Esophagus squamous epithelium (tissue), 5 donors: ENCODE results near the gene FAM204A. TPM values are rescaled to one million over a fixed set of nuclear protein-coding genes. Genes with fewer than 3 reads are reported as not detected.

ENCODE experiments used
- DNase-seq: peaks from one replicate; lab custom pipeline; 2025; lab: John Stamatoyannopoulos, UW
- H3K27ac ChIP-seq, 4 donors: fragments of 200-600 bp; sonication (generic); one replicate each; pipeline ENCODE4 v1.5.1; 2016 to 2019; ENCODE audit warnings: mild to moderate bottlenecking in 1 of 4
- H3K27me3 ChIP-seq, 4 donors: fragments of 200-600 bp; sonication (generic); 1 replicate in 3 of 4; 2 replicates in 1 of 4; pipeline versions ENCODE4 v1.5.1 to v1.6.0; 2017 to 2021; ENCODE audit warnings: antibody characterized with exemption in 1 of 4
- H3K36me3 ChIP-seq, 3 donors: fragments of 200-600 bp; sonication (generic); one replicate each; pipeline ENCODE4 v1.5.1; 2016 to 2019
- H3K4me1 ChIP-seq, 3 donors: fragments of 200-600 bp; sonication (generic); one replicate each; pipeline ENCODE4 v1.5.1; 2017 to 2019
- H3K4me3 ChIP-seq, 4 donors: fragments of 200-600 bp; sonication (generic); 1 replicate in 3 of 4; 2 replicates in 1 of 4; pipeline ENCODE4 v1.5.1; 2016 to 2019; ENCODE audit warnings: mild to moderate bottlenecking in 2 of 4, moderate library complexity in 1 of 4
- H3K9me3 ChIP-seq, 3 donors: fragments of 200-600 bp; sonication (generic); one replicate each; pipeline ENCODE4 v1.5.1; 2016 to 2019
- CTCF ChIP-seq, 6 experiments: fragments of 450-650 bp in 4 of 6; fragments of 200-600 bp in 2 of 6; sonication (generic) in 2 of 6; IDR thresholded peaks; one replicate each; pipeline ENCODE4 v1.5.1; 2016 to 2019; ENCODE audit warnings: antibody characterized with exemption in 6 of 6, mild to moderate bottlenecking in 4 of 6, moderate library complexity in 4 of 6
- POLR2A ChIP-seq, 4 donors: fragments of 450-650 bp; IDR thresholded peaks; one replicate each; pipeline ENCODE4 v1.6.1; 2017; ENCODE audit warnings: antibody characterized with exemption in 4 of 4, mild to moderate bottlenecking in 4 of 4, moderate library complexity in 3 of 4
- WGBS, 2 donors: methylation state at CpG; one replicate each; pipeline ENCODE4 v1.1.5; 2018; 5-methylcytosine and 5-hydroxymethylcytosine counted together
- intact Hi-C: fragments of 100-400 bp; cut with DNase I; formaldehyde crosslinking; loops from one replicate; pipeline ENCODE4 v1.15.0; 2022
- total RNA-seq, 4 donors: library from RNA; depleted of rRNA; stranded (reverse); fragments of >200 nt; gene quantifications; one replicate each; pipeline ENCODE4 v1.1.0, GENCODE V29; 2016
- donor health status: DM: yes; HTN: yes; CAD: no.

Gene FAM204A
- total RNA-seq, 4 donors from 2014 or later: 8.9 to 40.8 (median 34.5) TPM

- TF ChIP-seq POLR2A (IDR thresholded peaks at IDR 0.05): no peak
- TF ChIP-seq CTCF (IDR thresholded peaks at IDR 0.05): no peak
- DNase-seq: no peak
- peak overlapping the region; percentile 7 to 80 (median 53) for H3K27ac ChIP-seq
- intact Hi-C loops: no loop called here
- no peaks in the 10 kb centered on the region for H3K36me3 ChIP-seq
- H3K4me3 ChIP-seq: peak overlapping the region in 3 of 4 donors; percentile 12 to 37 (median 26)
- peaks cover 0 to 2% (median under 1%) of the 10 kb centered on the region in 3 donors for H3K9me3 ChIP-seq
- H3K4me1 ChIP-seq: peaks cover 0 to 39% (median 5%) of the 10 kb centered on the region in 3 donors
- WGBS, 2 donors: 13 to 16% methylated on average over 16 of the region's 16 CpGs
- H3K27me3 ChIP-seq: peaks cover 0 to 33% (median 0%) of the 10 kb centered on the region in 4 donors
These were observed 69.9 kb downstream of the FAM204A start for GRCh38 chr10:118272149-118272721.

- H3K9me3 ChIP-seq: no peaks in the 10 kb centered on the region
- WGBS, 2 donors: 19 to 41% methylated on average over 5 of the region's 5 CpGs
- DNase-seq: no peak
- TF ChIP-seq CTCF (IDR thresholded peaks at IDR 0.05) (no peak), POLR2A (IDR thresholded peaks at IDR 0.05) (no peak)
- H3K27ac ChIP-seq: peak overlapping the region; percentile 17 to 80 (median 53)
- intact Hi-C loops: no loop called here
- no peaks in the 10 kb centered on the region for H3K36me3 ChIP-seq
- peaks cover 0 to 38% (median 5%) of the 10 kb centered on the region in 3 donors for H3K4me1 ChIP-seq
- H3K4me3 ChIP-seq: peak overlapping the region in 3 of 4 donors; percentile 12 to 37 (median 26)
- peaks cover 0 to 37% (median 0%) of the 10 kb centered on the region in 4 donors for H3K27me3 ChIP-seq
These were observed 70.5 kb downstream of the FAM204A start for GRCh38 chr10:118271671-118272070.

- H3K27me3 ChIP-seq: peaks cover 0 to 45% (median 0%) of the 10 kb centered on the region in 4 donors
- H3K4me3 ChIP-seq: no peak overlapping the region
- H3K27ac ChIP-seq: no peak overlapping the region
- TF ChIP-seq CTCF (IDR thresholded peaks at IDR 0.05) (no peak), POLR2A (IDR thresholded peaks at IDR 0.05) (no peak)
- DNase-seq: no peak
- peaks cover 0 to 8% (median 2%) of the 10 kb centered on the region in 3 donors for H3K4me1 ChIP-seq
- no peaks in the 10 kb centered on the region for H3K36me3 ChIP-seq
- intact Hi-C loops: no loop called here
- H3K9me3 ChIP-seq: no peaks in the 10 kb centered on the region
- WGBS, 2 donors: 58 to 70% methylated on average over 4 of the region's 4 CpGs
These were observed 75.9 kb downstream of the FAM204A start for GRCh38 chr10:118266098-118266748.

- H3K36me3 ChIP-seq: no peaks in the 10 kb centered on the region
- TF ChIP-seq POLR2A (IDR thresholded peaks at IDR 0.05): no peak
- no peak for TF ChIP-seq CTCF (IDR thresholded peaks at IDR 0.05)
- H3K27ac ChIP-seq: no peak overlapping the region
- intact Hi-C loops: no loop called here
- no peak for DNase-seq
- H3K27me3 ChIP-seq: peaks cover 0 to 37% (median 0%) of the 10 kb centered on the region in 4 donors
- H3K4me1 ChIP-seq: peaks cover 0 to 7% (median 0%) of the 10 kb centered on the region in 3 donors
- H3K4me3 ChIP-seq: no peak overlapping the region
- H3K9me3 ChIP-seq: no peaks in the 10 kb centered on the region
- WGBS, 2 donors: 56 to 61% methylated on average over 11 of the region's 11 CpGs
These were observed 77.2 kb downstream of the FAM204A start for GRCh38 chr10:118264838-118265470.

- intact Hi-C loops: no loop called here
- Histone ChIP-seq H3K27ac (no peak overlapping the region), H3K4me3 (no peak overlapping the region), H3K36me3 (no peaks in the 10 kb centered on the region), H3K27me3 (peaks cover 0 to 35% (median 0%) of the 10 kb centered on the region in 4 donors), H3K4me1 (peaks cover 0 to 3% (median 0%) of the 10 kb centered on the region in 3 donors), H3K9me3 (no peaks in the 10 kb centered on the region)
- DNase-seq: no peak
- TF ChIP-seq POLR2A (IDR thresholded peaks at IDR 0.05): no peak
- no peak for TF ChIP-seq CTCF (IDR thresholded peaks at IDR 0.05)
These were observed 77.9 kb downstream of the FAM204A start for GRCh38 chr10:118264252-118264651.
